Right lobe of liver (tissue), 4 donors: ENCODE measurements around the gene SLITRK3.

Source experiments
- CTCF ChIP-seq, 4 donors: fragments of 200-600 bp in 3 of 4; fragments of 450-650 bp in 1 of 4; IDR thresholded peaks; one replicate each; pipeline versions ENCODE4 v1.5.1 to v1.8.0; 2016 to 2022; ENCODE audit warnings: antibody characterized with exemption in 4 of 4, mild to moderate bottlenecking in 2 of 4
- POLR2A ChIP-seq: fragments of 450-650 bp; IDR thresholded peaks from one replicate; pipeline ENCODE4 v1.6.1; 2017; ENCODE audit warnings: antibody characterized with exemption, mild to moderate bottlenecking
- donor health status: DM: no; HTN: no; CAD: no.
- donor health status: DM: no; HTN: no; CAD: no.
- donor health status: DM: no; HTN: yes; CAD: no.

DNA sequence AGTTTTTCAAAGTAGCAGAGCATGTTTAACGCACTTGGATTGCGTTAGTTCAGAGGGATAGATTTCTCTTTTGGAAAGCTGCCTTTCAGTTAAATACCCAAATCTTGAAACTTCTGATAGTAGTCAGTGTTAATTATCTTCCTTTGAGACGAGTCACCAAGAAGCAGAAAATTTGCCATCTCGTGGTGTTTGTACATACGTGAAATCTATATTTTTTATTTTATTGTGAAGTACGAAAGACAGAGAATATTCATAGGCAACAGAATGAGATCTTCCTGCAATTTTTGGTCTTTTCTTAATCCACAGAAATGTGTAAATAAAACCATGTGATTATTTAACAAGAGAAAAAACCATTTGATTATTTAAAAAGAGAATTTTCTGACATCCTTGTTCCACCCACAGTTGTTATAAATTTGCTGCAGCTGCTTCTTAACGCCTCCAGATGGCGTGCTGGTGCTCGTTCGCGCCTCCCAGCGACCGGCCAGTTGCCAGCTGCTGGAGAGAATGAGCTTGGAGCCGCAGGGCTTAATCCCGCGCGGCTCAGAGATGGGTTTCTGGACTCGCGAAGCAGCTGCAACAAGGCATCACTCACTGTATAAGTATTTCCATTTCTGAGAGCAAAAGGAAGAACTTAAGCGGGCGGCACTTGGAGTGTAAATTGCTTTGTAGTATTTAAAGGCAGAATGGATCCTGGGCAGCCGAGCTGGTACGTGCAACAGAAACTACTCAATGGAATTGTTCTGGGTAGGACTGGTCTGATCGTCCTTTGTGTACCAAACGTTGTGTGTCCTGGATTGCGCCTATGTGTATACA is 10.5 kb upstream of the SLITRK3 start:
- peak; percentile 68 to 97 (median 90) for TF ChIP-seq CTCF (IDR thresholded peaks at IDR 0.05)
- TF ChIP-seq POLR2A = no peak
